IMR-90 (cell line): Measurements from ENCODE around the gene ARTN. TPM values are rescaled to one million over a fixed set of nuclear protein-coding genes. Genes with fewer than 3 reads are reported as not detected.

Source experiments
- ATAC-seq: fragments of 200-7000 bp; cut with Tn5 transposase; 2 replicates; pipeline ENCODE4 v1.9.1; 2020; ENCODE audit warnings: low read depth, mild to moderate bottlenecking, moderate library complexity
- BruUV-seq: library from RNA; stranded (reverse); fragments of 400-500 nt; replicated peaks from 2 replicates; lab custom pipeline; 2021; lab: Mats Ljungman, UMichigan
- CTCF ChIA-PET: fragments of 300-600 bp; formaldehyde crosslinking; extraction: SDS; loops from one replicate; lab custom pipeline; 2021; ENCODE audit warnings: antibody characterized with exemption; lab: Yijun Ruan, JAX
- POLR2A ChIA-PET: fragments of 300-600 bp; sonication (Branson Sonifier 250); formaldehyde crosslinking; loops from one replicate; lab custom pipeline; 2022; ENCODE audit warnings: antibody characterized with exemption; ENCODE audit not compliant: unreplicated experiment; lab: Charles Lee
- DNase-seq: peaks from one replicate; pipeline ENCODE4 v3.0.0; 2013
- H2AFZ ChIP-seq: replicated peaks from 2 replicates; pipeline ENCODE3; 2013; ENCODE audit warnings: low read length, mild to moderate bottlenecking; ENCODE audit not compliant: poor library complexity
- H2AK5ac ChIP-seq: 2 replicates; pipeline ENCODE4 v1.6.1; 2013; ENCODE audit warnings: low read depth, low read length, inconsistent platforms
- H2AK9ac ChIP-seq: replicated peaks from 2 replicates; pipeline ENCODE3; 2013; ENCODE audit warnings: mild to moderate bottlenecking, low read depth, low read length, moderate library complexity; ENCODE audit not compliant: poor library complexity
- H2BK120ac ChIP-seq: 2 replicates; pipeline ENCODE4 v1.6.1; 2013; ENCODE audit warnings: low read depth, low read length, inconsistent platforms
- H2BK15ac ChIP-seq: 3 replicates; pipeline ENCODE4 v1.6.1; 2013; ENCODE audit warnings: low read depth, low read length, inconsistent platforms
- H2BK20ac ChIP-seq: 2 replicates; pipeline ENCODE4 v1.6.1; 2013; ENCODE audit warnings: low read depth, mild to moderate bottlenecking, inconsistent platforms, low read length, moderate library complexity
- H2BK5ac ChIP-seq: 2 replicates; pipeline ENCODE4 v1.6.1; 2013; ENCODE audit warnings: mild to moderate bottlenecking, low read depth, low read length, inconsistent platforms; ENCODE audit not compliant: poor library complexity, severe bottlenecking
- H3K14ac ChIP-seq: replicated peaks from 2 replicates; pipeline ENCODE4 v1.6.1; 2013; ENCODE audit warnings: low read depth, low read length, inconsistent platforms
- H3K18ac ChIP-seq: 2 replicates; pipeline ENCODE4 v1.6.1; 2013; ENCODE audit warnings: low read depth, low read length, control low read depth
- H3K23ac ChIP-seq: 2 replicates; pipeline ENCODE4 v1.6.1; 2013; ENCODE audit warnings: low read depth, low read length, inconsistent platforms
- H3K27ac ChIP-seq: 2 replicates; pipeline ENCODE4 v1.5.1; 2013; ENCODE audit warnings: mild to moderate bottlenecking, control low read depth, low read length; ENCODE audit not compliant: insufficient read depth
- H3K27me3 ChIP-seq: 2 replicates; pipeline ENCODE4 v1.6.1; 2013; ENCODE audit warnings: low read length; ENCODE audit not compliant: control insufficient read depth, insufficient read depth
- H3K36me3 ChIP-seq: 2 replicates; pipeline ENCODE4 v1.6.1; 2013; ENCODE audit warnings: low read length, mixed read lengths; ENCODE audit not compliant: control insufficient read depth, insufficient read depth
- H3K4ac ChIP-seq: 2 replicates; pipeline ENCODE4 v1.6.1; 2013; ENCODE audit warnings: low read depth, low read length, inconsistent platforms
- H3K4me1 ChIP-seq: 2 replicates; pipeline ENCODE4 v1.6.1; 2013; ENCODE audit warnings: low read length, mixed read lengths; ENCODE audit not compliant: control insufficient read depth, insufficient read depth
- H3K4me2 ChIP-seq: 2 replicates; pipeline ENCODE4 v1.6.1; 2013; ENCODE audit warnings: low read depth, mild to moderate bottlenecking, control low read depth, low read length, moderate library complexity
- H3K4me3 ChIP-seq: 2 replicates; pipeline ENCODE4 v1.5.1; 2013; ENCODE audit warnings: low read depth, mild to moderate bottlenecking, control low read depth, low read length, moderate library complexity; ENCODE audit not compliant: insufficient read depth
- H3K56ac ChIP-seq: 2 replicates; pipeline ENCODE4 v1.6.1; 2013; ENCODE audit warnings: low read length, inconsistent platforms; ENCODE audit not compliant: insufficient read depth; ENCODE audit errors: extremely low read depth
- H3K79me1 ChIP-seq, 2 experiments: 2 replicates each; pipeline ENCODE4 v1.6.1; 2013; ENCODE audit warnings: low read length in 2 of 2, inconsistent platforms in 1 of 2, low read depth in 1 of 2
- H3K9ac ChIP-seq: 2 replicates; pipeline ENCODE4 v1.6.1; 2013; ENCODE audit warnings: low read depth, low read length, control low read depth
- H3K9me1 ChIP-seq: 2 replicates; pipeline ENCODE4 v1.6.1; 2013; ENCODE audit warnings: low read length, inconsistent platforms; ENCODE audit not compliant: insufficient read depth
- H3K9me3 ChIP-seq: 2 replicates; pipeline ENCODE4 v1.6.1; 2013; ENCODE audit warnings: low read length; ENCODE audit not compliant: control insufficient read depth, insufficient read depth
- H4K20me1 ChIP-seq: 2 replicates; pipeline ENCODE4 v1.6.1; 2013; ENCODE audit warnings: low read length, inconsistent platforms; ENCODE audit not compliant: insufficient read depth
- H4K5ac ChIP-seq: 2 replicates; pipeline ENCODE4 v1.6.1; 2013; ENCODE audit warnings: mild to moderate bottlenecking, low read depth, low read length, control low read depth
- H4K8ac ChIP-seq, 2 experiments: 2 replicates each; pipeline ENCODE4 v1.6.1; 2013; ENCODE audit warnings: low read depth in 2 of 2, low read length in 2 of 2, control low read depth in 1 of 2, inconsistent platforms in 1 of 2
- H4K91ac ChIP-seq: 2 replicates; pipeline ENCODE4 v1.6.1; 2013; ENCODE audit warnings: low read depth, low read length, inconsistent platforms; ENCODE audit not compliant: insufficient read depth
- BHLHE40 ChIP-seq: fragments of 150-350 bp; IDR thresholded peaks from 2 replicates; pipeline ENCODE4 v1.6.1; 2016; ENCODE audit warnings: mild to moderate bottlenecking, low read depth, low read length
- CEBPB ChIP-seq: IDR thresholded peaks from 2 replicates; pipeline ENCODE4 v1.6.1; 2012; ENCODE audit warnings: low read depth, low read length, improper control_type of control experiment
- CHD1 ChIP-seq: IDR thresholded peaks from 2 replicates; pipeline ENCODE4 v1.6.1; 2012; ENCODE audit warnings: low read depth, low read length, improper control_type of control experiment
- CTCF ChIP-seq: conservative IDR thresholded peaks from 2 replicates; pipeline ENCODE4 v1.5.1; 2012; ENCODE audit warnings: mild to moderate bottlenecking, low read depth, low read length, improper control_type of control experiment
- ELK1 ChIP-seq: fragments of 150-350 bp; IDR thresholded peaks from 2 replicates; pipeline ENCODE4 v1.6.1; 2016; ENCODE audit warnings: low read depth, mild to moderate bottlenecking, low read length, moderate library complexity, borderline replicate concordance
- FOS ChIP-seq: fragments of 150-350 bp; IDR thresholded peaks from 2 replicates; pipeline ENCODE4 v1.6.1; 2016; ENCODE audit warnings: low read depth, low read length
- MAFK ChIP-seq: IDR thresholded peaks from 2 replicates; pipeline ENCODE4 v1.6.1; 2012; ENCODE audit warnings: low read depth, low read length, improper control_type of control experiment
- MAZ ChIP-seq: IDR thresholded peaks from 2 replicates; pipeline ENCODE4 v1.6.1; 2012; ENCODE audit warnings: low read depth, mild to moderate bottlenecking, low read length, improper control_type of control experiment, moderate library complexity, borderline replicate concordance
- MXI1 ChIP-seq: IDR thresholded peaks from 2 replicates; pipeline ENCODE4 v1.6.1; 2012; ENCODE audit warnings: low read depth, mild to moderate bottlenecking, low read length, moderate library complexity, borderline replicate concordance
- NFE2L2 ChIP-seq: fragments of 150-350 bp; IDR thresholded peaks from 2 replicates; pipeline ENCODE4 v1.6.1; 2016; ENCODE audit warnings: low read depth, mild to moderate bottlenecking, low read length
- POLR2A ChIP-seq: IDR thresholded peaks from 2 replicates; pipeline ENCODE4 v1.6.1; 2012; ENCODE audit warnings: mild to moderate bottlenecking, low read depth, low read length
- RAD21 ChIP-seq: IDR thresholded peaks from 2 replicates; pipeline ENCODE4 v1.6.1; 2012; ENCODE audit warnings: low read length, improper control_type of control experiment
- RCOR1 ChIP-seq: IDR thresholded peaks from 2 replicates; pipeline ENCODE4 v1.6.1; 2012; ENCODE audit warnings: mild to moderate bottlenecking, low read length, improper control_type of control experiment; ENCODE audit not compliant: insufficient replicate concordance
- RFX5 ChIP-seq: IDR thresholded peaks from 2 replicates; pipeline ENCODE4 v1.8.0; 2012; ENCODE audit warnings: low read depth, mild to moderate bottlenecking, low read length, moderate library complexity
- SMC3 ChIP-seq: fragments of 150-350 bp; IDR thresholded peaks from 2 replicates; pipeline ENCODE4 v1.6.1; 2016; ENCODE audit warnings: low read depth, mild to moderate bottlenecking, antibody characterized with exemption, low read length, moderate library complexity
- USF2 ChIP-seq: fragments of 150-350 bp; IDR thresholded peaks from 2 replicates; pipeline ENCODE4 v1.6.1; 2017; ENCODE audit warnings: mild to moderate bottlenecking, antibody characterized with exemption, low read length, low read depth
- WGBS, 2 experiments: methylation state at CpG; one replicate each; pipeline versions ENCODE4 v1.1.5 to v1.1.7; 2013; ENCODE audit warnings: missing lambda C conversion rate in 2 of 2; ENCODE audit not compliant: insufficient read length in 1 of 2; ENCODE audit errors: extremely low coverage in 2 of 2; 5-methylcytosine and 5-hydroxymethylcytosine counted together
- dilution Hi-C: fragments of 300-500 bp; cut with HindIII; formaldehyde crosslinking; loops from one replicate; pipeline ENCODE4 v1.14.3; 2018; ENCODE audit warnings: low sequenced_read_pairs; ENCODE audit not compliant: unreplicated experiment
- in situ Hi-C: fragments of 300-500 bp; cut with MboI; formaldehyde crosslinking; loops from 3 replicates; pipeline ENCODE4 v1.14.3; 2019; ENCODE audit warnings: low sequenced_read_pairs, inconsistent platforms, mixed read lengths
- intact Hi-C: fragments of 100-400 bp; cut with micrococcal nuclease; formaldehyde crosslinking; loops from 2 replicates; pipeline ENCODE4 v1.10.0; 2022
- polyA plus RNA-seq, 3 experiments: library from polyadenylated mRNA; depleted of rRNA; stranded (reverse); fragments of >200 nt; gene quantifications; 2 replicates each; pipeline ENCODE4 v1.2.3, GENCODE V29; 2012; ENCODE audit warnings: low replicate concordance in 1 of 3
- total RNA-seq: library from RNA; depleted of rRNA; stranded (reverse); fragments of >200 nt; gene quantifications from 2 replicates; pipeline ENCODE4 v1.2.3, GENCODE V29; 2012

The ARTN gene
- total and polyA plus RNA-seq, 2 of the 4 experiments (the other 2 are of a cell fraction): 0.29 TPM; not detected in 1

- Histone ChIP-seq H4K5ac (no peak overlapping the region), H2AK9ac (no peak overlapping the region), H4K91ac (no peak overlapping the region), H3K4me2 (no peak overlapping the region), H2BK5ac (no peak overlapping the region), H3K18ac (no peak overlapping the region), H3K27ac (no peak overlapping the region), H3K9me1 (peaks cover 22% of the 10 kb centered on the region; the same call in 1 of the 2 replicates), H2AK5ac (no peak overlapping the region), H2BK15ac (no peak overlapping the region), H3K9me3 (no peaks in the 10 kb centered on the region), H3K79me1 (no peaks in the 10 kb centered on the region), H2AFZ (no peak overlapping the region), H3K4me3 (no peak overlapping the region), H3K4ac (no peak overlapping the region), H2BK20ac (no peak overlapping the region), H3K27me3 (no peaks in the 10 kb centered on the region), H3K14ac (no peak overlapping the region), H3K56ac (no peak overlapping the region), H2BK120ac (no peak overlapping the region), H3K4me1 (peaks cover 1% of the 10 kb centered on the region; the same call in 1 of the 2 replicates), H4K8ac (no peak overlapping the region), H4K20me1 (no peaks in the 10 kb centered on the region), H3K36me3 (peaks cover 6% of the 10 kb centered on the region), H3K9ac (no peak overlapping the region), H3K23ac (no peak overlapping the region)
- in situ Hi-C loops: no loop called here
- BruUV-seq: no TSS peak
- whole genome bisulfite sequencing, 2 experiments: 89% methylated on average over 5 of the region's 6 CpGs; no CpG with 5 or more reads in 1 of the 2 experiments
- no peak for DNase-seq
- CTCF ChIA-PET: no interaction called here
- POLR2A ChIA-PET: no interaction called here
- dilution Hi-C loops: no loop called here
- no peak for TF ChIP-seq BHLHE40
- TF ChIP-seq CHD1: no peak
- no peak for TF ChIP-seq FOS
- no peak for TF ChIP-seq CTCF
- TF ChIP-seq RCOR1: no peak
- TF ChIP-seq RAD21: no peak
- no peak for TF ChIP-seq RFX5
- no peak for TF ChIP-seq USF2
- no peak for TF ChIP-seq NFE2L2
- TF ChIP-seq POLR2A: no peak
- TF ChIP-seq CEBPB: no peak
- no peak for TF ChIP-seq SMC3
- no peak for TF ChIP-seq ELK1
- no peak for TF ChIP-seq MAFK
- TF ChIP-seq MXI1: no peak
- no peak for TF ChIP-seq MAZ
- ATAC-seq: no peak
- intact Hi-C loops: no loop called here
Observed at GRCh38 chr1:43921022-43921421, 12.6 kb upstream of the ARTN start.
